Activated CD4-positive, alpha-beta T cell treated with anti-CD3 and anti-CD28 coated beads, Interleukin-2, amount 10 ng/mL, durations not matched to agents 24 days and 14 days (primary cell): Measurements from ENCODE around the gene CLPTM1. TPM values are rescaled to one million over a fixed set of nuclear protein-coding genes. Genes with fewer than 3 reads are reported as not detected.
A peak's percentile ranks its signal among the peaks of the same experiment; 100 is the strongest.
"Not testable (repeated sequence)": the region's sequence is repeated elsewhere in the genome, so short reads cannot be mapped to it uniquely, and the experiment has no call there.

ENCODE experiments used
- DNase-seq: peaks from one replicate; pipeline ENCODE4 v3.0.0; 2022
- H3K27ac Mint-ChIP-seq: one replicate; pipeline ENCODE4 v1.8.0; 2022; ENCODE audit warnings: mild to moderate bottlenecking, mixed read lengths
- H3K27me3 Mint-ChIP-seq: one replicate; pipeline ENCODE4 v1.8.0; 2022; ENCODE audit warnings: mixed read lengths
- H3K36me3 Mint-ChIP-seq: one replicate; pipeline ENCODE4 v1.8.0; 2022; ENCODE audit warnings: low read depth, mild to moderate bottlenecking, mixed read lengths
- H3K4me1 Mint-ChIP-seq: one replicate; pipeline ENCODE4 v1.8.0; 2021; ENCODE audit warnings: mixed read lengths
- H3K4me3 Mint-ChIP-seq: one replicate; pipeline ENCODE4 v1.8.0; 2022; ENCODE audit warnings: mild to moderate bottlenecking, moderate library complexity, mixed read lengths
- H3K9me3 Mint-ChIP-seq: one replicate; pipeline ENCODE4 v1.8.0; 2021; ENCODE audit warnings: mixed read lengths
- intact Hi-C: fragments of 100-400 bp; cut with micrococcal nuclease; formaldehyde crosslinking; loops from one replicate; pipeline ENCODE4 v1.15.1; 2023
- total RNA-seq: library from RNA; stranded (reverse); gene quantifications from 2 replicates; pipeline ENCODE4 v1.2.3, GENCODE V29; 2022

CLPTM1 gene, protein sequence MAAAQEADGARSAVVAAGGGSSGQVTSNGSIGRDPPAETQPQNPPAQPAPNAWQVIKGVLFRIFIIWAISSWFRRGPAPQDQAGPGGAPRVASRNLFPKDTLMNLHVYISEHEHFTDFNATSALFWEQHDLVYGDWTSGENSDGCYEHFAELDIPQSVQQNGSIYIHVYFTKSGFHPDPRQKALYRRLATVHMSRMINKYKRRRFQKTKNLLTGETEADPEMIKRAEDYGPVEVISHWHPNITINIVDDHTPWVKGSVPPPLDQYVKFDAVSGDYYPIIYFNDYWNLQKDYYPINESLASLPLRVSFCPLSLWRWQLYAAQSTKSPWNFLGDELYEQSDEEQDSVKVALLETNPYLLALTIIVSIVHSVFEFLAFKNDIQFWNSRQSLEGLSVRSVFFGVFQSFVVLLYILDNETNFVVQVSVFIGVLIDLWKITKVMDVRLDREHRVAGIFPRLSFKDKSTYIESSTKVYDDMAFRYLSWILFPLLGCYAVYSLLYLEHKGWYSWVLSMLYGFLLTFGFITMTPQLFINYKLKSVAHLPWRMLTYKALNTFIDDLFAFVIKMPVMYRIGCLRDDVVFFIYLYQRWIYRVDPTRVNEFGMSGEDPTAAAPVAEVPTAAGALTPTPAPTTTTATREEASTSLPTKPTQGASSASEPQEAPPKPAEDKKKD
- total RNA-seq, result 71.7 and 76.6 TPM in 2 replicates

DNA sequence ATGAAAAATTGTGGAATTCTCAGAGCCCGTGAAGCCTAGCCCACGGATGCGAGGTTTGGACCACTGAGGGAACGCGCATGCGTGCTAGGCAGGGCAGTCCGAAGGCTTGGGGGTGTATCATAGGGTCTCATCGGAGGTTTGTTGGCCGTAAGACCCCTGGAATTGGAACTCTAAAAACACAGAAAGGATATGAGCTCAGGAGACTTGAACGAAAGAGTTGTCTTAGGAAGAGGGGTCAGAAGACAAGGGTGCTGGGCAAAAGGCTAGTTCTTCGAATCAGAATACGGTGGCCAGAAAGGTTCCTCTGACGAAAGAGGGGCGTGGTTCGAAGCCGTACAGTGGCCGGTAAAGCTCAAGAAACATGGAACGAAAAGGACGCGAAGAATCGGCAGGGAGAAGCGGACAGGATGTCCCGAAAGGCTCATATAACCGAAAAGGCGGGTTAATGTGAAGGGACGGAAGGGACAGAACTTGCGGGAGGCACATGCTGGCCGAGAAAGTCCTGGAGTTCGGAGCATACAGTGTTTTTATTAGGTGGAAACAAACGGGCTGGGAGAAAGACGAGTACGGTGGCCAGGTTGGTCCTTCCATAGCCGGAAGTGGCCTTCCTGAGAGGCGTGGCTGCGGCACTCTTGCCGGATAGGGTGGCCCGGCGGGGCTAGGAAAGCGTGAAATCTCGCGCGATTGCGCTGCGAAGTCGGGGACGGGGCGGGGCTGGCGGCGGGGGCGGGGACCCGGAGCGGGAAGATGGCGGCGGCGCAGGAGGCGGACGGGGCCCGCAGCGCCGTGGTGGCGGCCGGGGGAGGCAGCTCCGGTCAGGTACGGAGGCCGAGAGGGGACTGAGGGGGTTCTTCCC lies at the start of gene CLPTM1:
CLPTM1 (plus strand) TSS at position 732 of the 856 bp plus-strand sequence; CDS start at position 748, 16 bp downstream.
- peak; percentile 98 for DNase-seq
- Mint-ChIP-seq H3K27me3 (no peaks in the 10 kb centered on the region), H3K36me3 (peaks cover 2% of the 10 kb centered on the region), H3K4me3 (peak within 1 kb of the TSS; percentile 95), H3K4me1 (peaks cover 36% of the 10 kb centered on the region), H3K27ac (peak within 1 kb of the TSS; percentile 94), H3K9me3 (no peaks in the 10 kb centered on the region)
- intact Hi-C loops, result loop anchor here (1.0 to 5.0 kb wide), 5 partner anchors 47 to 153 kb away; no protein-coding TSS in a partner anchor

DNA sequence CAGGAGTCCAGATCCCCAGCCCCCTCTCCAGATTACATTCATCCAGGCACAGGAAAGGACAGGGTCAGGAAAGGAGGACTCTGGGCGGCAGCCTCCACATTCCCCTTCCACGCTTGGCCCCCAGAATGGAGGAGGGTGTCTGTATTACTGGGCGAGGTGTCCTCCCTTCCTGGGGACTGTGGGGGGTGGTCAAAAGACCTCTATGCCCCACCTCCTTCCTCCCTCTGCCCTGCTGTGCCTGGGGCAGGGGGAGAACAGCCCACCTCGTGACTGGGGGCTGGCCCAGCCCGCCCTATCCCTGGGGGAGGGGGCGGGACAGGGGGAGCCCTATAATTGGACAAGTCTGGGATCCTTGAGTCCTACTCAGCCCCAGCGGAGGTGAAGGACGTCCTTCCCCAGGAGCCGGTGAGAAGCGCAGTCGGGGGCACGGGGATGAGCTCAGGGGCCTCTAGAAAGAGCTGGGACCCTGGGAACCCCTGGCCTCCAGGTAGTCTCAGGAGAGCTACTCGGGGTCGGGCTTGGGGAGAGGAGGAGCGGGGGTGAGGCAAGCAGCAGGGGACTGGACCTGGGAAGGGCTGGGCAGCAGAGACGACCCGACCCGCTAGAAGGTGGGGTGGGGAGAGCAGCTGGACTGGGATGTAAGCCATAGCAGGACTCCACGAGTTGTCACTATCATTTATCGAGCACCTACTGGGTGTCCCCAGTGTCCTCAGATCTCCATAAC lies 49.6 kb upstream of the CLPTM1 start, which contains the start of gene APOE:
APOE (plus strand) TSS at position 360 of the 724 bp plus-strand sequence. CDS start 829 bp downstream, outside the sequence.
- intact Hi-C loops, result no loop called here
- H3K4me3 Mint-ChIP-seq, result peak within 1 kb of the TSS; percentile 11
- no peak for DNase-seq
- peaks cover 15% of the 10 kb centered on the region for H3K27me3 Mint-ChIP-seq
- no peaks in the 10 kb centered on the region for H3K9me3 Mint-ChIP-seq
- H3K36me3 Mint-ChIP-seq, result peaks cover 22% of the 10 kb centered on the region
- peaks cover 9% of the 10 kb centered on the region for H3K4me1 Mint-ChIP-seq
- peak within 1 kb of the TSS; percentile 21 for H3K27ac Mint-ChIP-seq

DNA sequence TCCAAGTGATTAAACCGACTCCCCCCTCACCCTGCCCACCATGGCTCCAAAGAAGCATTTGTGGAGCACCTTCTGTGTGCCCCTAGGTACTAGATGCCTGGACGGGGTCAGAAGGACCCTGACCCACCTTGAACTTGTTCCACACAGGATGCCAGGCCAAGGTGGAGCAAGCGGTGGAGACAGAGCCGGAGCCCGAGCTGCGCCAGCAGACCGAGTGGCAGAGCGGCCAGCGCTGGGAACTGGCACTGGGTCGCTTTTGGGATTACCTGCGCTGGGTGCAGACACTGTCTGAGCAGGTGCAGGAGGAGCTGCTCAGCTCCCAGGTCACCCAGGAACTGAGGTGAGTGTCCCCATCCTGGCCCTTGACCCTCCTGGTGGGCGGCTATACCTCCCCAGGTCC lies 47.6 kb upstream of the CLPTM1 start:
- Mint-ChIP-seq H3K27ac (no peak overlapping the region), H3K27me3 (peaks cover 23% of the 10 kb centered on the region), H3K36me3 (peaks cover 11% of the 10 kb centered on the region), H3K4me1 (peaks cover 10% of the 10 kb centered on the region), H3K4me3 (no peak overlapping the region), H3K9me3 (no peaks in the 10 kb centered on the region)
- DNase-seq, result no peak
- intact Hi-C loops, result no loop called here

GRCh38 chr19:44908074-44908835 lies 46.9 kb upstream of the CLPTM1 start:
- H3K36me3 Mint-ChIP-seq, result peaks cover 7% of the 10 kb centered on the region
- H3K4me1 Mint-ChIP-seq, result peaks cover 10% of the 10 kb centered on the region
- peaks cover 24% of the 10 kb centered on the region for H3K27me3 Mint-ChIP-seq
- DNase-seq, result no peak
- no peak overlapping the region for H3K27ac Mint-ChIP-seq
- H3K4me3 Mint-ChIP-seq, result no peak overlapping the region
- intact Hi-C loops, result no loop called here
- H3K9me3 Mint-ChIP-seq, result no peaks in the 10 kb centered on the region

- Mint-ChIP-seq H3K36me3 (peaks cover 3% of the 10 kb centered on the region), H3K9me3 (no peaks in the 10 kb centered on the region), H3K4me1 (peaks cover 10% of the 10 kb centered on the region), H3K27ac (no peak overlapping the region), H3K4me3 (no peak overlapping the region), H3K27me3 (peaks cover 27% of the 10 kb centered on the region)
- intact Hi-C loops, result no loop called here
- no peak for DNase-seq
These were observed 46.3 kb upstream of the CLPTM1 start for GRCh38 chr19:44908836-44909261.

GRCh38 chr19:44909775-44910174 lies 45.4 kb upstream of the CLPTM1 start:
- Mint-ChIP-seq H3K27me3 (peaks cover 32% of the 10 kb centered on the region), H3K4me3 (no peak overlapping the region), H3K27ac (no peak overlapping the region), H3K36me3 (no peaks in the 10 kb centered on the region), H3K9me3 (no peaks in the 10 kb centered on the region), H3K4me1 (peaks cover 19% of the 10 kb centered on the region)
- intact Hi-C loops, result no loop called here
- no peak for DNase-seq

- H3K36me3 Mint-ChIP-seq, intact Hi-C loops, H3K27ac Mint-ChIP-seq, DNase-seq, H3K9me3 Mint-ChIP-seq, H3K4me3 Mint-ChIP-seq: not testable (repeated sequence)
- Mint-ChIP-seq H3K27me3 (peaks cover 20% of the 10 kb centered on the region), H3K4me1 (peaks cover 15% of the 10 kb centered on the region)
These were observed 43.3 kb upstream of the CLPTM1 start for GRCh38 chr19:44911896-44912295.

DNA sequence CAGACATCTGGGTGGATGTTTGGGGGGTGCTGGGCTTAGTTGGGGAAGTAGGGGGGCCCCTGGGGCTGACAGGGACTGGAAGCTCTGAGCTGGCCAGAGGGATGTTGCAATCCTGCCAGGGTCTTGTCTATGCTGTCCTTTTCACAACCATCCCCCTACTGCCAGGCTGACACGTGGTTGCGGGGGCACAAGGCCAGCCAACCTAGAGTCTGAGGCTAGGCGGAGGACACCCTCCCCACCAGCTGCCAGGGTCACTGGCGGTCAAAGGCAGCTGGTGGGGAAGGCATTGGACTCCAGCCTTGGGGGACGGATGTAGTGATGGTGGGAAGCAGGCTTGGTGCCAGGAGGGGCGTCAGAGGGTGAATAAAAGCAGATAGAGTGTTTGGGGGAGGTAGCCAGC lies 42.3 kb upstream of the CLPTM1 start:
- Mint-ChIP-seq H3K27ac (no peak overlapping the region), H3K4me3 (no peak overlapping the region), H3K9me3 (no peaks in the 10 kb centered on the region), H3K4me1 (peaks cover 15% of the 10 kb centered on the region), H3K36me3 (no peaks in the 10 kb centered on the region), H3K27me3 (peaks cover 19% of the 10 kb centered on the region)
- no peak for DNase-seq
- intact Hi-C loops, result no loop called here

GRCh38 chr19:44913512-44914432 lies 41.4 kb upstream of the CLPTM1 start:
- H3K4me3 Mint-ChIP-seq, result peak overlapping the region; percentile 97
- intact Hi-C loops, H3K9me3 Mint-ChIP-seq, DNase-seq, H3K36me3 Mint-ChIP-seq: not testable (repeated sequence)
- peaks cover 18% of the 10 kb centered on the region for H3K27me3 Mint-ChIP-seq
- peak overlapping the region; percentile 95 for H3K27ac Mint-ChIP-seq
- H3K4me1 Mint-ChIP-seq, result peaks cover 15% of the 10 kb centered on the region

GRCh38 chr19:44914433-44915206 lies 40.6 kb upstream of the CLPTM1 start, which contains the start of gene APOC1:
Gene APOC1 (plus strand): TSS chr19:44914608. CDS start chr19:44914892, 284 bp downstream.
- intact Hi-C loops, H3K36me3 Mint-ChIP-seq, H3K9me3 Mint-ChIP-seq: not testable (repeated sequence)
- peak within 1 kb of the TSS; percentile 97 for H3K4me3 Mint-ChIP-seq
- H3K27me3 Mint-ChIP-seq, result peaks cover 18% of the 10 kb centered on the region
- peaks cover 15% of the 10 kb centered on the region for H3K4me1 Mint-ChIP-seq
- DNase-seq, result peak; percentile 94
- H3K27ac Mint-ChIP-seq, result peak within 1 kb of the TSS; percentile 95

- Mint-ChIP-seq H3K4me3 (no peak overlapping the region), H3K36me3 (no peaks in the 10 kb centered on the region), H3K4me1 (peaks cover 7% of the 10 kb centered on the region), H3K27me3 (peaks cover 15% of the 10 kb centered on the region), H3K27ac (no peak overlapping the region), H3K9me3 (no peaks in the 10 kb centered on the region)
- DNase-seq, result no peak
- intact Hi-C loops, result no loop called here
These were observed 30.9 kb upstream of the CLPTM1 start for GRCh38 chr19:44924243-44924725.
